Thymus (tissue), 11 donors: ENCODE results near the gene EHBP1L1. TPM values are rescaled to one million over a fixed set of nuclear protein-coding genes. Genes with fewer than 3 reads are reported as not detected.

Source experiments
- DNase-seq, 9 donors: peaks; one replicate each; pipeline ENCODE4 v3.0.0-alpha.2; 2013; ENCODE audit warnings: low spot score in 9 of 9, low read depth in 6 of 9, missing footprints in 1 of 9
- H3K27ac ChIP-seq, 2 donors: one replicate each; pipeline ENCODE4 v1.5.1; 2013; ENCODE audit warnings: control low read depth in 1 of 2, low read depth in 1 of 2, low read length in 1 of 2, mild to moderate bottlenecking in 1 of 2, moderate library complexity in 1 of 2
- H3K27me3 ChIP-seq, 2 donors: one replicate each; pipeline ENCODE4 v1.5.1; 2013; ENCODE audit warnings: low read length in 1 of 2; ENCODE audit not compliant: control insufficient read depth in 2 of 2, insufficient read depth in 1 of 2
- H3K36me3 ChIP-seq, 2 donors: one replicate each; pipeline ENCODE4 v1.5.1; 2013; ENCODE audit warnings: low read length in 1 of 2, mild to moderate bottlenecking in 1 of 2, moderate library complexity in 1 of 2; ENCODE audit not compliant: control insufficient read depth in 2 of 2, insufficient read depth in 2 of 2
- H3K4me1 ChIP-seq, 2 donors: one replicate each; pipeline ENCODE4 v1.5.1; 2013; ENCODE audit warnings: low read length in 2 of 2; ENCODE audit not compliant: control insufficient read depth in 2 of 2, insufficient read depth in 2 of 2
- H3K4me3 ChIP-seq, 2 donors: one replicate each; pipeline ENCODE4 v1.5.1; 2013; ENCODE audit warnings: low read length in 2 of 2, control low read depth in 1 of 2, mild to moderate bottlenecking in 1 of 2
- H3K9me3 ChIP-seq, 2 donors: one replicate each; pipeline ENCODE4 v1.5.1; 2013; ENCODE audit warnings: low read length in 1 of 2, mild to moderate bottlenecking in 1 of 2; ENCODE audit not compliant: control insufficient read depth in 2 of 2, insufficient read depth in 1 of 2
- WGBS: extraction: QIAGEN DNeasy Blood & Tissue Kit; methylation state at CpG from one replicate; pipeline ENCODE4 v1.1.7; 2013; 5-methylcytosine and 5-hydroxymethylcytosine counted together
- polyA plus RNA-seq: library from polyadenylated mRNA; stranded (reverse); fragments of 200-250 nt; gene quantifications from one replicate; pipeline ENCODE4 v1.2.3, GENCODE V29; 2013
- total RNA-seq: library from RNA; stranded (reverse); fragments of 120-200 nt; gene quantifications from one replicate; pipeline ENCODE4 v1.2.4, GENCODE V29; 2013
- donor health status: healthy.

EHBP1L1 gene
- total and polyA plus RNA-seq, 2 donors, result 19.9 to 66.5 TPM

GRCh38 chr11:65627202-65627601, 51.3 kb downstream of the EHBP1L1 start:
- Histone ChIP-seq H3K4me1 (no peaks in the 10 kb centered on the region), H3K27ac (no peak overlapping the region), H3K4me3 (no peak overlapping the region), H3K9me3 (no peaks in the 10 kb centered on the region), H3K27me3 (no peaks in the 10 kb centered on the region), H3K36me3 (peaks cover 94 to 98% of the 10 kb centered on the region in 2 donors)
- 99% methylated on average over 13 of the region's 13 CpGs for WGBS
- DNase-seq, result no peak

- Histone ChIP-seq H3K27ac (no peak overlapping the region), H3K4me3 (no peak overlapping the region), H3K27me3 (no peaks in the 10 kb centered on the region), H3K36me3 (peaks cover 91 to 95% of the 10 kb centered on the region in 2 donors), H3K9me3 (no peaks in the 10 kb centered on the region), H3K4me1 (peaks cover 0 to 4% of the 10 kb centered on the region in 2 donors)
- no peak for DNase-seq
- 99% methylated on average over 14 of the region's 14 CpGs for WGBS
These were observed 53.7 kb downstream of the EHBP1L1 start for GRCh38 chr11:65629579-65629978.

GRCh38 chr11:65630215-65630614, 54.4 kb downstream of the EHBP1L1 start:
- Histone ChIP-seq H3K9me3 (no peaks in the 10 kb centered on the region), H3K27me3 (no peaks in the 10 kb centered on the region), H3K36me3 (peaks cover 91 to 95% of the 10 kb centered on the region in 2 donors), H3K27ac (no peak overlapping the region), H3K4me1 (peaks cover 0 to 4% of the 10 kb centered on the region in 2 donors), H3K4me3 (no peak overlapping the region)
- WGBS, result 98% methylated on average over 11 of the region's 11 CpGs
- no peak for DNase-seq

- Histone ChIP-seq H3K27me3 (no peaks in the 10 kb centered on the region), H3K4me1 (peaks cover 2 to 13% of the 10 kb centered on the region in 2 donors), H3K36me3 (peaks cover 81% of the 10 kb centered on the region in 2 donors), H3K4me3 (no peak overlapping the region), H3K27ac (no peak overlapping the region), H3K9me3 (no peaks in the 10 kb centered on the region)
- WGBS, result 89% methylated on average over 20 of the region's 20 CpGs
- no peak for DNase-seq
These were observed 57.7 kb downstream of the EHBP1L1 start for GRCh38 chr11:65633390-65634108.

- H3K4me3 ChIP-seq, result no peak overlapping the region
- WGBS, result 97% methylated on average over 14 of the region's 14 CpGs
- H3K27me3 ChIP-seq, result no peaks in the 10 kb centered on the region
- peaks cover 75 to 76% of the 10 kb centered on the region in 2 donors for H3K36me3 ChIP-seq
- no peaks in the 10 kb centered on the region for H3K9me3 ChIP-seq
- no peak overlapping the region for H3K27ac ChIP-seq
- peaks cover 5 to 18% of the 10 kb centered on the region in 2 donors for H3K4me1 ChIP-seq
- DNase-seq, result no peak
These were observed 58.2 kb downstream of the EHBP1L1 start for GRCh38 chr11:65634109-65634436.

GRCh38 chr11:65634440-65634839, 58.6 kb downstream of the EHBP1L1 start:
- WGBS, result 97% methylated on average over 11 of the region's 11 CpGs
- Histone ChIP-seq H3K27me3 (no peaks in the 10 kb centered on the region), H3K27ac (no peak overlapping the region), H3K4me3 (no peak overlapping the region), H3K36me3 (peaks cover 72% of the 10 kb centered on the region in 2 donors), H3K4me1 (peaks cover 5 to 22% of the 10 kb centered on the region in 2 donors), H3K9me3 (no peaks in the 10 kb centered on the region)
- no peak for DNase-seq

GRCh38 chr11:65634905-65635731, 59.3 kb downstream of the EHBP1L1 start:
- no peak for DNase-seq
- Histone ChIP-seq H3K4me1 (peaks cover 10 to 29% of the 10 kb centered on the region in 2 donors), H3K27ac (no peak overlapping the region), H3K9me3 (no peaks in the 10 kb centered on the region), H3K36me3 (peaks cover 65 to 66% of the 10 kb centered on the region in 2 donors), H3K4me3 (no peak overlapping the region), H3K27me3 (no peaks in the 10 kb centered on the region)
- WGBS, result 98% methylated on average over 46 of the region's 46 CpGs

GRCh38 chr11:65636108-65637031, 60.5 kb downstream of the EHBP1L1 start:
- H3K4me3 ChIP-seq, result no peak overlapping the region
- H3K36me3 ChIP-seq, result peaks cover 56 to 57% of the 10 kb centered on the region in 2 donors
- H3K4me1 ChIP-seq, result peaks cover 22 to 41% of the 10 kb centered on the region in 2 donors
- H3K27me3 ChIP-seq, result no peaks in the 10 kb centered on the region
- H3K27ac ChIP-seq, result no peak overlapping the region
- DNase-seq, result no peak
- WGBS, result 98% methylated on average over 28 of the region's 28 CpGs
- peaks cover 0 to 4% of the 10 kb centered on the region in 2 donors for H3K9me3 ChIP-seq
